Measurements from ENCODE around the gene AMELY.
"Not testable (repeated sequence)": the region's sequence is repeated elsewhere in the genome, so short reads cannot be mapped to it uniquely, and the experiment has no call there.

AMELY gene

DNA sequence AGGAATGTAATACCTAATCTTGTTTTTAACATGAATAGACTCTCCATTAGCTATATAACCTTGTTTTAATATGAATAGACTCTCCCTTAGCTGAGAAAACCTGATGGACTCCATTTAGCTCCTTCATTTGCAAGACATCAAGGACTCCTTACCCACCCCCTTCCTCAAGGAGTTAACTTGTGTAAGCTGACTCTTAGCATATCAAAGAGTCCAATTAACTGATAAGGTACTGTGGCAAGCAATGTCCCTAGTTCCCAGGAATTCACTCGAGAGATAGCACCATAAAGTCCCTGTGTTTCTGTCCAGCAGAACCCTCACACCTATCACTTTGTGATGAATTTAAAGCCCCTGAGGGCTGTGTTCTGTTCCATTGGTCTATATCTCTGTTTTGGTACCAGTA lies 16.3 kb downstream of the AMELY start:
- Histone ChIP-seq H3K4me3 (ENCODE audit: low read depth in 1 of 2, low read length in 1 of 2) (no peak overlapping the region), H3K36me3 (no peaks in the 10 kb centered on the region), H3K27ac (no peak overlapping the region), H3K27me3 (no peaks in the 10 kb centered on the region), H3K4me1 (ENCODE audit: control insufficient read depth in 1 of 2, insufficient read depth in 1 of 2, low read depth in 1 of 2, low read length in 1 of 2) (no peaks in the 10 kb centered on the region), H3K9me3 (no peaks in the 10 kb centered on the region)
- TF ChIP-seq, protein P1, sequence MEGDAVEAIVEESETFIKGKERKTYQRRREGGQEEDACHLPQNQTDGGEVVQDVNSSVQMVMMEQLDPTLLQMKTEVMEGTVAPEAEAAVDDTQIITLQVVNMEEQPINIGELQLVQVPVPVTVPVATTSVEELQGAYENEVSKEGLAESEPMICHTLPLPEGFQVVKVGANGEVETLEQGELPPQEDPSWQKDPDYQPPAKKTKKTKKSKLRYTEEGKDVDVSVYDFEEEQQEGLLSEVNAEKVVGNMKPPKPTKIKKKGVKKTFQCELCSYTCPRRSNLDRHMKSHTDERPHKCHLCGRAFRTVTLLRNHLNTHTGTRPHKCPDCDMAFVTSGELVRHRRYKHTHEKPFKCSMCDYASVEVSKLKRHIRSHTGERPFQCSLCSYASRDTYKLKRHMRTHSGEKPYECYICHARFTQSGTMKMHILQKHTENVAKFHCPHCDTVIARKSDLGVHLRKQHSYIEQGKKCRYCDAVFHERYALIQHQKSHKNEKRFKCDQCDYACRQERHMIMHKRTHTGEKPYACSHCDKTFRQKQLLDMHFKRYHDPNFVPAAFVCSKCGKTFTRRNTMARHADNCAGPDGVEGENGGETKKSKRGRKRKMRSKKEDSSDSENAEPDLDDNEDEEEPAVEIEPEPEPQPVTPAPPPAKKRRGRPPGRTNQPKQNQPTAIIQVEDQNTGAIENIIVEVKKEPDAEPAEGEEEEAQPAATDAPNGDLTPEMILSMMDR (IDR thresholded peaks at IDR 0.05), result no peak

DNA sequence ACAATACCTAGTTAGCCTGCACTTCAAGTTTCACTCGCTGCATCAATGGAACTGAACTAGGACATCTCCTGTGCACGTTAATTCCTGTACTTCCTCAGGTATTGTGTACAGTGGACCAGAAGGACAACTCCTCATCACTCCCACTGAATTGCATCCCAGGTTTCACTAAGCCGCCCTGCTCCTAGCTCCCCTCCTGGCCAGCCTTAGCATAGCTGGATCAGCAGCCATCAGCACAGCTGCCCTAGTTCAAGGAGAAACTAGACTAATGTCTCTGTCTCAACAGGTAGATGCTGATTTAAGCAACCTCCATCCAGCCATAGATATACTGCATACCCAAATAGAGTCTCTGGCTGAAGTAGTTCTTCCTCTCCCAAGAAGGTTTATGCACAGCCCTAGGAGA lies 17.1 kb downstream of the AMELY start:
- no peaks in the 10 kb centered on the region for H3K27me3 ChIP-seq
- no peak overlapping the region for H3K27ac ChIP-seq
- H3K4me3 ChIP-seq (ENCODE audit: low read depth in 1 of 2, low read length in 1 of 2), result no peak overlapping the region
- no peaks in the 10 kb centered on the region for H3K9me3 ChIP-seq
- TF ChIP-seq, protein P1 (IDR thresholded peaks at IDR 0.05), result no peak
- H3K36me3 ChIP-seq, result no peaks in the 10 kb centered on the region
- no peaks in the 10 kb centered on the region for H3K4me1 ChIP-seq (ENCODE audit: control insufficient read depth in 1 of 2, insufficient read depth in 1 of 2, low read depth in 1 of 2, low read length in 1 of 2)

DNA sequence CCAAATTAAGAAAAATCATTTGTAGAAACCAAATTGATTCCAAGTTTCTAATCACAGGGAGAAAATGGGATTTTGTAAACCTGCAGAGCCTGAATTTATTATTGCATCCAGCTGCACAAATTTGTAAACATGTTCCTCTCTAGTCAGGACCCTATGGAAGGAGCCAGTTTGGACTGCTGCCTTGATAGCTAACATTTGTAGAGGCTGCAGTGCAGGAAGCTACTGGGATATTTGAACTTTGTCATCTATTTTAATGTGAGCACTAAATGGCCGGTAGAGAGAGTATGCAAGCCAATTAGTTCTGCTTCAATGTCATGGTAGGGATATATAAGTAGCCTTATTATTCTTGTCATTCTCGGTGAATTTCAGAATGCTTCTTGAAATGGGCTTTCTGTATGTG lies 62.2 kb downstream of the AMELY start:
- Histone ChIP-seq H3K27me3 (no peaks in the 10 kb centered on the region), H3K36me3 (no peaks in the 10 kb centered on the region), H3K4me1 (ENCODE audit: control insufficient read depth in 1 of 2, insufficient read depth in 1 of 2, low read depth in 1 of 2, low read length in 1 of 2) (no peaks in the 10 kb centered on the region), H3K27ac (no peak overlapping the region), H3K9me3 (no peaks in the 10 kb centered on the region), H3K4me3 (ENCODE audit: low read depth in 1 of 2, low read length in 1 of 2) (no peak overlapping the region)
- TF ChIP-seq, protein P1 (IDR thresholded peaks at IDR 0.05), result no peak

DNA sequence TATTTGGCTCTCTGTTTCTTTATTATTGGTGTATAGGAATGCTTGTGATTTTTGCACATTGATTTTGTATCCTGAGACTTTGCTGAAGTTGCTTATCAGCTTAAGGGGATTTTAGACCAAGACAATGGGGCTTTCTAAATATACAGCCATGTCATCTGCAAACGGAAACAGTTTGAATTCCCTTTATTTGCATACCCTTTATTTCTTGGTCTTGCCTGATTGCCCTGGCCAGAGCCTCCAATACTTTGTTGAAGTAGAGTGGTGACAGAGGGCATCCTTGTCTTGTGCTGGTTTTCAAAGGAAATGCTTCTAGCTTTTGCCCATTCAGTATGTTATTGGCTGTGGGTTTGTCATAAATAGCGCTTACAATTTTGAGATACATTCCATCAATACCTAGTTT lies 68.9 kb downstream of the AMELY start:
- not testable (repeated sequence) for H3K36me3 ChIP-seq; H3K4me3 ChIP-seq (ENCODE audit: low read depth in 1 of 2, low read length in 1 of 2); H3K4me1 ChIP-seq (ENCODE audit: control insufficient read depth in 1 of 2, insufficient read depth in 1 of 2, low read depth in 1 of 2, low read length in 1 of 2); H3K27ac ChIP-seq; H3K27me3 ChIP-seq; H3K9me3 ChIP-seq
